NCI-H345 treated with DMSO at 0.1 percent for 48 hours (cell line): ENCODE measurements around the gene CELF5.
A peak's percentile ranks its signal among the peaks of the same experiment; 100 is the strongest.
"Not testable (repeated sequence)": the region's sequence is repeated elsewhere in the genome, so short reads cannot be mapped to it uniquely, and the experiment has no call there.

Experiments used
- DNase-seq: peaks from one replicate; lab custom pipeline; 2025; ENCODE audit not compliant: unreplicated experiment; lab: John Stamatoyannopoulos, UW

Gene CELF5

DNA sequence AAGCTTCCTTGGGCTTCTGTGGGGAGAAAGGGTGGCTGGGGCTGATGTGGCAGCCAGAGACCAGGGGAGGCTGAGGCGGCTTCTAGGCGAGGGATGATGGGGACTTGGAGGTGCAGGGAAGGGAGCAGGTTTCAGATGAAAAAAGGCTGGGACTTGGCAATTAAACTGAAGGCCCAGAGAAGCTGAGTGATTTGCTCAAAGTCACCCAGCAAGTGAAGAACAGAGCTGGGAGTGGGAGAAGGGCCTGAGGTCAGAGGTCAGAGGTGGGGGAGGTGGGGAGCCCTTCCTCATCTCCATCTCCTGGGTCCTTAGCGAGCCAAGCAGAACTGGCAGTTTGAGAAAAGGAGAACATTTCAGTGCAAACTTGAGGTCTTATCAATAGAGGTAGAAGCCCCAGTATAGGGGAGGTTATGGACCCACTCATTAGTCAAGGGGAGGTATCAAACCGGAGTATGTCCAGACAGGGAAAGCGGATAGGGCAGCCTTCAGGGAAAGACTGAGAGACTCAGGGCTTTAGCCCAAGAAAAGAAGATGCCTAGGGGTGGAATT lies 92.3 kb downstream of the CELF5 start:
- DNase-seq: no peak

DNA sequence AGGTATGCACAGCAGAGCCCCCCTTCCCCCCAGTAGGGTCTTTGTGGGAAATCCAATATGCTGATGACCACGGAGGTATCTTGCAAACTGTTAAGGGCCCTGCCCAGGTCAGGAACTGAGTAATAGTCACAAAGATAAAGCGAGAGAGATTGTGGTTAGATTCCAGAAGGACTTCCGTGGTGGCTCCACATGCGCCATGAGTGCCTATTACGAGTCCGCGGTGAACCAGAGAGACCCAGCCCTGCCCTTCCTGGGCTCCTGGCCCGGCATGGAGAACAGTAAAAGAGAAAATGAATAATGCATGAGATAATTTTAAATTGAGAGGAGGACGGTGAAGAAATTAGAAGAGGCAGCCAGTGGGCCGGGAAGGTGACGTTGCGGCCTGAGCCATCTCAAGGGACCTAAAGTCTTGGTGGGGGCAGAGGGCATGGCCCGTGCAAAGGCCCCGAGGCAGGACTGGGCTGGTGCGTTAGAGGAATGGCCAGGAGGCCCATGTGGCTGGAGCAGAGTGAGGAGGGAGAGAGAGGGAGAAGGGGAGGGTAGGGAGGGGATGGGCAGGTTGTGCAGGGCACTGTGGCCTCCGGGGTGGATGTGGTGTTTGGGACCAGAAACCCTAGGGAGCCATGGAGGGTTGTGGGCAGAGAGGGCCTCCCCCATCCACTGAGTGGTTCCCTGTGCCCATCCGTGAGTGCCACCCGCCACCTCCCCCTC lies 95.3 kb downstream of the CELF5 start:
- no peak for DNase-seq

DNA sequence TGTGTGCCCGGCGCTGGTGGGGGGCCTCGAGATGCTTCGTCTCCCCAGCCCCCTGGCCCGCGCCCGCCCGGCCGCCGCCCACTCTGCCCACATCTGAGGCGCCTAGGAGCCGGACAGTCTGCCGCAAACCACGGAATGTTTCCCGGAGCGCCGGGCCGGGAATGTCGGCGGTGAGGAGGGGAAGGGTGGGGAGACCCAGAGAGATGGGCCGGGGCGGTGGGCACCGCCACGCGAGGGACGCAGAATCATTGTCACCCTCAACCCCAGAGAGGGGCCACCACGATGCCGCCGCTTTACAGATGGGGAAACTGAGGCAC lies 95.9 kb downstream of the CELF5 start:
- DNase-seq: no peak

DNA sequence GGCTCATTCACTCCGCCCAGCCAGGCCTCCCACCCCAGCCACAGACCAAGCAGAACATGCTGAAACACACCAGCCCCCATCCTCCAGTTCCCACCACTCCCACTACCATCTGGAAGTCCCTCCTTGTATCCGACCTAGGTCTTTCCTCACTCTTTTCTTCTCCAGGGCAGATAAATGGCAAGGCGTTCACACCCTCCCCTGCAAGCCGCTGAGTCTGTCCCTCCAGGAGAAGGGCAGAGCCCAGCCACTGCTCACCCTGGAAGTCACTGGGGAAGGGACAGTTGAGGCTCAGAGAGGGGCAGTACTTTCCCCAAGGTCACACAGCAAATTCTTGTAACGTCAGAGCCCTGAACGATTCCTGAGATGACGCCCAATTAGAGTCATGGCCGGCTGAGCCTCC lies 96.4 kb downstream of the CELF5 start:
- no peak for DNase-seq

DNA sequence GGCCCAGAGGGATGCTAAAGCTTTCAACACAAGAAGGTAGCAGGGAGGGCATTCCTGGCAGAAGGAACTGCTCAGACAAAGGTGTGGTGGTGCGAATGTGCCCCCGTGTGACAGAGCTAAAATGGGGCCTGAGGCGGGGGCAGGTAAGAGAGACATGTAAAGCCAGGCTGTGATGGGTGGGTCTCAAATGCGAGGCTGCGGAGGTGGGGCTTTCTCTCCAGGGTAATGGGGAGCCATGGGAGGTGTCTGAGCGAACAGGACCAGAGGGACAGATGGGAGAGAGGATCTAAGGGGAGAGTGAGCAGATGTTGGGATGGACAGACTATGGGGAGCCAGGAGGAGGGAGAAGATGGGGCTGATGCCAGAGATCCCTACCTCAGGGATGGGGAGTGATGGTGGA lies 97.2 kb downstream of the CELF5 start:
- DNase-seq: no peak

DNA sequence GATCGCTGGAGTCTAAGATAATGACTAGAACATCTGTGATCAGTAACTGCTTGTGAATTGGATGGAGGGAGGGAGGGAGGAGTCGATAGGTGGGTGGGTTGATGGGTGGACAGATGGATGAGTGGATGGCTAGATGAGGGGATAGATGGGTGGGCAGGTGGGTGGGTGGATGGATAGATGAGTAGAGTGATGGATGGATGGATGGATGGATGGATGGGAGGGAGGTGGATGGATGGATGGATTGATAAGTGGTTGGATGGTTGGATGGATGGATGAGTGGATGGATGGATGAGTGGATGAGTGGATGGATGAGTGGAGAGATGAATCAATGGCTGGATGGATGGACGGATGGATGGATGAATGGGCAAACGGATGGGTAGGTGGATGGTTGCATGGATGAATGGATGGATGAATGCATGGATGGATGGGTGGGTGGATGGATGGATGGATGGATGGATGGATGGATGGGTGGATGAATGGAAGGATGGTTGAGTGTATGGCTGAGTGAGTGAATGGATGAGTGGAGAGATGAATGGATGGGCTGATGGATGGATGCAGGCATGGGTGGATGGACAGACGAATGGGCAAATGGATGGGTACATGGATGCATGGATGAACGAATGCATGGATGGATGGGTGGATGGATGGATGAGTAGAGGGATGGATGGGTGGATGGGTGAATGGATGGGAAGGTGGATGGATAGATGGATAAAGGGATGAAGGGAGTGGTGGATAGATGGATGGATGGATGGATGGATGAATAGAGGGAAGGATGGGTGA lies 97.9 kb downstream of the CELF5 start:
- no peak for DNase-seq

DNA sequence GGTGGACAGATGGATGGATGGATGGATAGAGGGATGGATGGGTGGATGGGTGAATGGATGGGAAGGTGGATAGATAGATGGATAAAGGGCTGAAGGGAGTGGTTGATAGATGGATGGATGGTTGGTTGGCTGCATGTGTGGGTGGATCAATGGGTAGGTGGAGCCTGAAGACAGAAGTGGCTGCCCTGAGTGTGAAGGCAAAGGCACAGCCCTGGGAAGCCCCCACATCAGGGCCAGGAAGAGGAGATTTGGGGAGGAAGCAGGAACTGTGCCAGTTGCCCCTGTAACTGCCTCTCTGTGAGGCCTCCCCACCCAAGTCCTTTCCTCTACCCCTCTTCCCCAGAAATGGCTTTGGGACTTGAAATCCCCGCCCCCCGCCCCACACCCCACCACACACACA lies 98.6 kb downstream of the CELF5 start:
- DNase-seq: no peak

DNA sequence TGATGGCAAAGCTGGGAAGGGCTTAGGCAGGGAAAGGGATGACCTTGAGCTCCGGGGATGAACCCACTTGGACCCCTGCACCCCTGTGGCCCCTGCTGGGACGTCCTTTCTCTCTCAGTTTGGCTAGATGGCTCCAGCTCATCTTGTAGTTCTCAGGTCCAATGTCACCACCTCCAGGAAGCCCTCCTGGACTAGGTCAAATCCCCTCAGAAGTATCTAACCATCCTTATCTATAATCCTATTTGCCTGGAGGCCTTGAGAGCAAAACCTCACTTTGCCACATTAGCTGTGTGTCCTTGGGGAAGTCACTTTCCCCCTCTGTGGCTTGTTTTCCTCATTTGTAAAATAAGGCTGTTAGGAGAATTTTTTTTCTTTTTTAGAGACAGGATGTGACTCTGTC lies 99.2 kb downstream of the CELF5 start:
- no peak for DNase-seq

DNA sequence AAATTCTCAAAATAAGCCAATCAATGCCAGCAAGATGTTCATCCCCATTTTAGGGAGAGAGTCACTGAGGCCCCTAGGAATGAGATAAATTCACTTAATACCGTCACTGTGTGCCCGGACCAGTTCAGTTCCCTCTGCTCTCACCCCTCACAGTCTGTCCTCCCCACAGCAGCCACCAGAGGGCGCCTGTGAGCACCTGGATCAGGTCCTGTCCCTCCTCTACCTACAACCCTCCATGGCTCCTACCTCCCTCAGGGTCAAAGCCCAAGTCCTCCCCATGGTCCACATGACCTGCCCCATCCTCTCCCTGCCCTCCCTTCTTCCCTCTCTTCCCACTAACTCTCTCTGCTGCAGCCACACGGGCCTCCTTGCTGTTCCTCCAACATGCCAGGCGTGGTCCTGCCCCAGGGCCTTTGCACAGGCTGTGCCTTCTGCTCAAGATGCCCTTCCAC lies 100.0 kb downstream of the CELF5 start:
- no peak for DNase-seq

DNA sequence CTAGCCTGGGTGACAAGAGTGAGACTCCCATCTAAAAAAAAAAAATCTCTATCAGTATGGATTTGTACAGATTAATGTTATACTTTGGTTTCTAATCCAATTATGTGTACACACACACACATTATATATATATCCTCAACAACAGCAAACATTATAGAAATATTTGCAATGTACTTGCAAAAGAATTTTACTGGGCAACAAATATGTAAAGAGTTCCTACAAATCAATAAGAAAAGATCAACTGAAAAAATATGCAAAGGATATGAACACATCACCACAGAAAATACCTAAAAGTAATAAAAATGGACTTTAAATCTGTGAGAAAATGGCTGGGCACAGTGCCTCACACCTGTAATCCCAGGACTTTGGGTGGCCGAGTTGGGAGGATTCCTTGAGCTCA lies 101.0 kb downstream of the CELF5 start:
- DNase-seq: no peak

DNA sequence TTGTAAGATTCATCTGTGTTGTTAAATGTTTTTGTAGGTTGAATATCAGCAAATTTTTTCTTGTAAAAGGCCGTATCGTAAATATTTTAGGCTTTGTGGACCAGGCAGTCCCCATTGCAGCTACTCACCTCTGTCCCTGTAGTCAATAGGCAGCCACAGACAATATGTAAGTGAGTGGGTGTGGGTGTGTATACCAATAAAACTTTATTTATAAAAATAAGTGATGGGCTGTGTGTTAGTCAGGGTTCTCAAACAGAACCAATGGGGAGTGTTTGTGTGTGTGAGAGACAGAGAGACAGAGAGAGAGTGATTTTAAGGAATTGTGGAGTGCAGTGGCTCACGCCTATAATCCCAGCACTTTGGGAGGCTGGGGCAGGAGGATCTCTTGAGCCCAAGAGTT lies 104.3 kb downstream of the CELF5 start:
- DNase-seq: no peak

DNA sequence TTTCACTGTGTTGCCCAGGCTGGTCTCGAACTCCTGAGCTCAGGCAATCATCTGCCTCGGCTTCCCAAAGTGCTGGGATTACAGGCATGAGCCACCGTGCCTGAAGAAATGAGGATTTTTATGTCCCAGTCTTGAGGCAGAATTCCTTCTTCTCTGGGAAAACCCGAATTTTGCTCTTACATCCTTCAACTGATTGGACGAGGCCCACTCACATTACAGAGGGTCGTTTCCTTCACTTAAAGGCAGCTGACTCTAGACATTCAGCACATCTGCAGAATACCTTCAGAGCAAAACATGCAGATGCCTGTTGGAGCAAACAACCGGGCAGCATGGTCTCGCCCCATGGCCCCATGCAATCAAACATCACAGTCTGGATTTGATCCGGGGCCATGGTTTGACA lies 105.6 kb downstream of the CELF5 start:
- no peak for DNase-seq

DNA sequence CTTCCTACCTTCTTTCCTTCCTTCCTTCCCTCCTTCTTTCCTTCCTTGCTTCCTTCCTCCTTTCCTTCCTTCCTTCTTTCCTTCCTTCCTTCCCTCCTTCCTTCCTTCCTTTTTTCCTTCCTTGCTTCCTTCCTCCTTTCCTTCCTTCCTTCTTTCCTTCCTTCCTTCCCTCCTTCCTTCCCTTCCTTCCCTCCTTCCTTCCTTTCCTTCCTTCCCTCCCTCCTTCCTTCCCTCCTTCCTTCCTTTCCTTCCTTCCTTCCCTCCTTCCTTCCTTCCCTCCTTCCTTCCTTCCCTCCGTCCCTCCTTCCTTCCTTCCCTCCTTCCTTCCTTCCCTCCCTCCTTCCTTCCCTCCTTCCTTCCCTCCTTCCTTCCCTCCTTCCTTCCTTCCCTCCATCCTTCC lies 107.8 kb downstream of the CELF5 start:
- not testable (repeated sequence) for DNase-seq

DNA sequence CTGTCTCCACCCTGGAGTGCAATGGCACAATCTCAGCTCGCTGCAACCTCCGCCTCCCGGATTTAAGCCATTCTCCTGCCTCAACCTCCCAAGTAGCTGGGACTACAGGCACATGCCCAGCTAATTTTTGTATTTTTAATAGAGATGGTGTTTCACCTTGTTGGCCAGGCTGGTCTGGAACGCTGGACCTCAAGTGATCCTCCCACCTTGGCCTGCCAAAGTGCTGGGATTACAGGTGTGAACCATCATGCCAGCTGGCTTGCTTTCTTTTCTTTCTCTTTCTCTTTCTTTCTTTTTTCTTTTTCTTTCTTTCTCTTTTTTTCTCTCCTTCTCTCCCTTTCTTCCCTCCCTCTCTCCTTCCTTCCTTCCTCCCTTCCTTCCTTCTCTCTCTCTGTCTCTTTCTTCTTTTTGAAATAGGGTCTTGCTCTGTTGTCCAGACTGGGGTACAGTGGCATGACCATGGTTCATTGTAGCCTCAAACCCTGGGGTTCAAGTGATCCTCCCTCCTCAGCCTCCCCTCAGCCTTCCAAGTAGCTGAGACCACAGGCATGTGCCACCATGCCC lies 108.6 kb downstream of the CELF5 start:
- DNase-seq: no peak

DNA sequence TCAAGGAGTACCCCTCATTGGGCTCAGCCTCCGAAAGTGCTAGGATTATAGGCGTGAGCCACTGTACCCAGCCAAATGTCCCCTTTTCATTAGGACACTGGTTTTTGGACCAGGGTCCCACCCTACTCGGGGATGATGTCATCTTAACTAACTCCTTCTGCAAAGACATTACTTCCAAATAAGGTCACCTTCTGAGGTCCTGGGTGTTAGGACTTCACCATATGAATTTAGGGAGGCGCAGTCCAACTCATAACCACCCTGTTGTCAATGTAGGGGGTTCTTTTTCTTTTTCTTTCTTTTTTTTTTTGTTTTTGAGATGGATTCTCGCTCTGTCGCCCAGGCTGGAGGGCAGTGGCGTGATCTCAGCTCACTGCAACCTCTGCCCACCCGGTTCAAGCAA lies 109.2 kb downstream of the CELF5 start:
- no peak for DNase-seq

DNA sequence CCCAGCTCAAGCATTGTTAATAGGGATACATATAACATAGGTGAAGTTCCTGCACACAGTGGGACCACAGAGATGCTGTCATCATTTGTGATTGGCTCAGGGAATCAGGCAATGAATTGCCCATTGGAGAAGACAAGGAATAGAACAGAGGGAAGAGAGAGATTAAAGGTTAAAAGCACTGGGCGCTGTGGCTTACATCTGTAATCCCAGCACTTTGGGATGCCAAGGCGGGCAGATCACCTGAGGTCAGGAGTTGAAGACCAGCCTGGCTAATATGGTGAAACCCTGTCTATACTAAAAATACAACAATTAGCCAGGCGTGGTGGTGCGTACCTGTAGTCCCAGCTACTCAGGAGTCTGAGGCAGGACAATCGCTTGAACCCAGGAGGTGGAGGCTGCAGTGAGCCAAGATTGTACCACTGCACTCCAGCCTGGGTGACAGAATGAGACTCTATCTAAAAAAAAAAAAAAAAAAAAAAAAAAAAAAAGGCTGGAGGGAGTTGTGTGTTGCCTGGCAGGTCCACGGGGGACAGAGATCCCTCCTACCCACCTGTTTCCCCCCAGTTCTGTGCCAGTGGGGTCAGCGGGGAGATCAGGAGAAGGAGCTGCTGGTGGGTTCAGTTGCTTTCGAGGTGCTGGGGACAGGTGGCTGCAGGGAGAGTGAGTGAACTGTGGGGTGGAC lies 110.4 kb downstream of the CELF5 start:
- DNase-seq: not testable (repeated sequence)

DNA sequence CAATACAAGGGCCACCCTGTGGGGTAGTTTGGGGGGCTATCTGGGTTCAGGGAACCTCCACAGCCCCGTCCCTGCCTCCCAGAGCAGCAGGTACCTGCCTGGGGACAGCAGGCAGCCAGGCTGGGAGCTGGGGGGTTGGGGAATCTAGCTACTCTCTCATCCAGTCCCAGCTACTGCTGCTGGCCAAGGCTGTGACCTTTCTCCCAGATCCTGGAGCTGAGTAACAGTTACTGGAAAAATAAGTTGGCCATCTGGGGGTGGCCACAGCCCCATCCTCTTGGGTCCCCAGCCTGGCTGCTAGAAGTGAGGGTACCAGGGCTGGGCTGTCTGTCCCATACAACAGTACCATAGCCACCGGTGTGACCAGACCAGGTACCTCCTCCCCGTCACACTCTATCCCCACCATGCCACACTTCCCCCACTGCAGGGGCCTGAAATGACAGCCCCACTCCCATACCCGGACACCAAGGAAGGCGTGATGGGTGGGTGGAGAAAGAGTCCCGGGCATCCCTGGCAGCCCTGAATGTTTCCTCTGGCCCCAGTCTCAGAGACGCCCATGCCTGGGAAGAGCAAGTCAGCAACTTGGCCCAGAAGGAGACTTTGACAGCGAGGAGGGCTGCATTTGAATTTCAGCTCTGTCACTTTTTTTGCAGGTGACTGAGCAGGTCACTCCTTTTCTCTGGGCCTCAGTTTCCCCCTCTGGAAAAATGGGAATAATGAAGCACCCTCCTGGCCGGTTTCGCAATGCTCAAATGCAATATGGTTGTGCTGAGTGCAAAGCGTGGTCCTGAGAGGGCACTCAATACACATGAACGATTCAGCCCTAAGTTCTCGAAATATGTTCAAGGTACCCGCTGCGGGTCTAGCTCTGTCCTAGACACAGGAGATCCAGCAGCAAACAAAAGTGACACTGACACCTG lies 111.2 kb downstream of the CELF5 start:
- no peak for DNase-seq

DNA sequence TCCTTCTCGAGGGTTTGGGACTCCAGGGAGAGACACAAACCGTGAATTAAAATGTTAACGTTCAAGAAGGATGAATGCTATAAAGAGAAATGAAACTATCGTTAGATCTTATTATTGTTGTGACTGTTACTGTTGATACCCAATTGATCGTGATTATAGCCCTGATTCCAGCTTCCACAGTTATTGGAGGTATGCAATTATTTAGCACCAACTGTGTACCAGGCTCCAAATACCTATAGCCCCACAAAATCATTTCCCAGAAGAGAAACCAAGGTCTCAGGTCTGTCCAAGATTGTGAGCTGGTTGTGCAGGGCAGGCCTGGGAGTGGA lies 111.9 kb downstream of the CELF5 start:
- DNase-seq: no peak

DNA sequence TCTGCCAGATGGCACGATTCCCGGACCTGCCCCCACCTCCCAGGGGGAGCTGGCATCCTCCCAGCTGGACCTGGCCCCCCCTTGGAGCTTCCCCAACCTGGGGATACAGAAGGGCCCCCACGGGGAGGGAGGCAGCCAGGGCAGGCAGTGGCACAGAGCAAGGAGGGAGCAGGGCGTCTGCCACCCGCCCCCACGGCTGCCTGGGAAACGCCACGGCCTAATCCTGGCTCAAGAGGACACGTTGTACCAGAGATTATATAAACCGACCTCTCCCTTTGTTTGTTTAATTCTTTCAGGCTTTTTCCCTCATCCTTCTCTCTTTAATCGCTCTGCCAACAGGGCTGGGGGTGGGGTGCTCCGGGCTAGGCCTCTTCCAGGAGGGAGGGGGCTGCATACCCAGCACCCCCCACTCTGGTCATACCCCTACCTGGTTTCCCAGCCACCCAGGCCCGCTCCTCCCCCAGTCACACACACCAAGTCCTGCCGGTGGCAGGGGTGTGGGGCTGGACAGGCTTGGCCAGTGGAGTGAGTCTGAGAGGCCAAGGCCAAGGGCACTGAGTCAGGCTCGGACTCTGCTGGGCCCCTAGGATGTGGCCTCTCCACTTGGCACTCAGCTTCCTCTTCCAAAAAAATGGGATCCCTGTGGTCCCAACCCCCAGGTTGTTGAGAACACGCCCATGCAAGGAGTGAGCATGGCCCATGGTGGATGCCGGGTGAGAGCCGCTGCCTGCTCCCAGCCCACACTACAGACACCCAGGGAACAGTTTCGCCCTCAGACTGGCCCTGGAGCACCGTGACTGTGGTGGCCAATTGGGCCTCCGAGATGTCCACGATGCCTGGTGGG lies 112.4 kb downstream of the CELF5 start:
- DNase-seq: peak; percentile 33
